Muscle of leg (tissue), 11 donors: ENCODE results near the gene KCND2. TPM values are rescaled to one million over a fixed set of nuclear protein-coding genes. Genes with fewer than 3 reads are reported as not detected.
"Not testable (repeated sequence)": the region's sequence is repeated elsewhere in the genome, so short reads cannot be mapped to it uniquely, and the experiment has no call there.

Experiments
- DNase-seq: peaks from one replicate; pipeline ENCODE4 v3.0.0; 2013
- H3K27ac ChIP-seq: one replicate; pipeline ENCODE4 v1.5.1; 2013; ENCODE audit warnings: mild to moderate bottlenecking, low read length, control low read depth
- H3K27me3 ChIP-seq: one replicate; pipeline ENCODE4 v1.6.1; 2013; ENCODE audit warnings: low read length; ENCODE audit not compliant: control insufficient read depth, insufficient read depth
- H3K36me3 ChIP-seq: one replicate; pipeline ENCODE4 v1.6.1; 2013; ENCODE audit warnings: low read length; ENCODE audit not compliant: control insufficient read depth, insufficient read depth
- H3K4me1 ChIP-seq: one replicate; pipeline ENCODE4 v1.6.1; 2013; ENCODE audit warnings: low read length; ENCODE audit not compliant: control insufficient read depth, insufficient read depth
- H3K4me3 ChIP-seq: one replicate; pipeline ENCODE4 v1.5.1; 2013; ENCODE audit warnings: low read length, control low read depth
- H3K9me3 ChIP-seq: replicated peaks from 2 replicates; pipeline ENCODE4 v1.6.1; 2013; ENCODE audit warnings: low read depth, low read length; ENCODE audit not compliant: control insufficient read depth
- WGBS: methylation state at CpG from one replicate; pipeline ENCODE4 v1.1.5; 2013; ENCODE audit warnings: missing lambda C conversion rate; ENCODE audit not compliant: insufficient coverage; 5-methylcytosine and 5-hydroxymethylcytosine counted together
- polyA plus RNA-seq, 8 donors: library from polyadenylated mRNA; unstranded; fragments of 120-200 nt; gene quantifications; one replicate each; pipeline versions ENCODE4 v1.2.1 to v1.2.3, GENCODE V29; 2013; ENCODE audit warnings: inconsistent platforms in 1 of 8, low replicate concordance in 1 of 8; ENCODE audit not compliant: insufficient read length in 8 of 8, insufficient read depth in 1 of 8
- total RNA-seq: library from RNA; stranded (reverse); fragments of 120-200 nt; gene quantifications from one replicate; pipeline ENCODE4 v1.2.4, GENCODE V29; 2013

KCND2 gene
- total and polyA plus RNA-seq, 9 donors, result 0.50 to 1.3 (median 0.88) TPM

- WGBS, result 100% methylated on average over 1 of the region's 2 CpGs
- Histone ChIP-seq H3K4me1 (no peaks in the 10 kb centered on the region), H3K9me3 (no peaks in the 10 kb centered on the region), H3K4me3 (no peak overlapping the region), H3K36me3 (no peaks in the 10 kb centered on the region), H3K27me3 (no peaks in the 10 kb centered on the region), H3K27ac (no peak overlapping the region)
- no peak for DNase-seq
Observed at GRCh38 chr7:120760050-120760449, 487.1 kb downstream of the KCND2 start.

GRCh38 chr7:120760851-120761250 is 487.9 kb downstream of the KCND2 start:
- Histone ChIP-seq H3K4me1 (no peaks in the 10 kb centered on the region), H3K4me3 (no peak overlapping the region), H3K27me3 (no peaks in the 10 kb centered on the region), H3K36me3 (no peaks in the 10 kb centered on the region), H3K27ac (no peak overlapping the region), H3K9me3 (no peaks in the 10 kb centered on the region)
- WGBS, result no CpG with 5 or more reads among the region's 3 CpGs
- no peak for DNase-seq

- H3K27ac ChIP-seq, result no peak overlapping the region
- no peaks in the 10 kb centered on the region for H3K36me3 ChIP-seq
- no peak for DNase-seq
- no peaks in the 10 kb centered on the region for H3K4me1 ChIP-seq
- no peaks in the 10 kb centered on the region for H3K27me3 ChIP-seq
- 100% methylated on average over 1 of the region's 3 CpGs for WGBS
- no peaks in the 10 kb centered on the region for H3K9me3 ChIP-seq
- no peak overlapping the region for H3K4me3 ChIP-seq
Observed at GRCh38 chr7:120770206-120770605, 497.2 kb downstream of the KCND2 start.

- no CpG with 5 or more reads among the region's 3 CpGs for WGBS
Observed at GRCh38 chr7:120774481-120774880, 501.5 kb downstream of the KCND2 start.

GRCh38 chr7:120775755-120776154 is 502.8 kb downstream of the KCND2 start:
- H3K36me3 ChIP-seq, result no peaks in the 10 kb centered on the region
- H3K27me3 ChIP-seq, result no peaks in the 10 kb centered on the region
- no peak overlapping the region for H3K27ac ChIP-seq
- H3K4me3 ChIP-seq, result no peak overlapping the region
- H3K9me3 ChIP-seq, result no peaks in the 10 kb centered on the region
- no peaks in the 10 kb centered on the region for H3K4me1 ChIP-seq
- DNase-seq, result peak; percentile 13

More at GRCh38 chr7:120774481-120774880, 501.5 kb downstream of the KCND2 start:
- H3K4me3 ChIP-seq, result no peak overlapping the region
- no peaks in the 10 kb centered on the region for H3K4me1 ChIP-seq
- DNase-seq, result no peak
- no peaks in the 10 kb centered on the region for H3K36me3 ChIP-seq
- H3K9me3 ChIP-seq, result no peaks in the 10 kb centered on the region
- no peak overlapping the region for H3K27ac ChIP-seq
- no peaks in the 10 kb centered on the region for H3K27me3 ChIP-seq

GRCh38 chr7:120779078-120779477 is 506.1 kb downstream of the KCND2 start:
- not testable (repeated sequence) for H3K4me3 ChIP-seq, DNase-seq, H3K27ac ChIP-seq, H3K9me3 ChIP-seq, H3K4me1 ChIP-seq, H3K27me3 ChIP-seq, H3K36me3 ChIP-seq
- 88% methylated on average over 1 of the region's 8 CpGs for WGBS

- H3K4me1 ChIP-seq, H3K4me3 ChIP-seq, H3K9me3 ChIP-seq, DNase-seq, H3K27me3 ChIP-seq, H3K27ac ChIP-seq, H3K36me3 ChIP-seq: not testable (repeated sequence)
- WGBS, result 68% methylated on average over 7 of the region's 7 CpGs
Observed at GRCh38 chr7:120780451-120780850, 507.5 kb downstream of the KCND2 start.

- 68% methylated on average over 5 of the region's 6 CpGs for WGBS
- Histone ChIP-seq H3K36me3 (no peaks in the 10 kb centered on the region), H3K4me3 (no peak overlapping the region), H3K9me3 (no peaks in the 10 kb centered on the region), H3K4me1 (no peaks in the 10 kb centered on the region), H3K27ac (no peak overlapping the region), H3K27me3 (no peaks in the 10 kb centered on the region)
- no peak for DNase-seq
Observed at GRCh38 chr7:120780938-120781337, 508.0 kb downstream of the KCND2 start.

GRCh38 chr7:120781924-120782323 is 508.9 kb downstream of the KCND2 start:
- H3K27me3 ChIP-seq, H3K4me1 ChIP-seq, H3K9me3 ChIP-seq, H3K36me3 ChIP-seq, H3K4me3 ChIP-seq, DNase-seq, H3K27ac ChIP-seq: not testable (repeated sequence)
- whole genome bisulfite sequencing, result 94% methylated on average over 10 of the region's 10 CpGs

- 60% methylated on average over 1 of the region's 6 CpGs for WGBS
- no peak for DNase-seq
- Histone ChIP-seq H3K9me3 (no peaks in the 10 kb centered on the region), H3K4me1 (no peaks in the 10 kb centered on the region), H3K36me3 (no peaks in the 10 kb centered on the region), H3K27me3 (no peaks in the 10 kb centered on the region), H3K27ac (no peak overlapping the region), H3K4me3 (no peak overlapping the region)
Observed at GRCh38 chr7:120783273-120783672, 510.3 kb downstream of the KCND2 start.

- H3K4me1 ChIP-seq, result no peaks in the 10 kb centered on the region
- no peak overlapping the region for H3K27ac ChIP-seq
- no CpG with 5 or more reads among the region's 5 CpGs for WGBS
- no peaks in the 10 kb centered on the region for H3K27me3 ChIP-seq
- no peak overlapping the region for H3K4me3 ChIP-seq
- no peak for DNase-seq
- no peaks in the 10 kb centered on the region for H3K36me3 ChIP-seq
- no peaks in the 10 kb centered on the region for H3K9me3 ChIP-seq
Observed at GRCh38 chr7:120783721-120784120, 510.7 kb downstream of the KCND2 start.
